ENCODE measurements around the gene NDE1.

Gene NDE1

DNA sequence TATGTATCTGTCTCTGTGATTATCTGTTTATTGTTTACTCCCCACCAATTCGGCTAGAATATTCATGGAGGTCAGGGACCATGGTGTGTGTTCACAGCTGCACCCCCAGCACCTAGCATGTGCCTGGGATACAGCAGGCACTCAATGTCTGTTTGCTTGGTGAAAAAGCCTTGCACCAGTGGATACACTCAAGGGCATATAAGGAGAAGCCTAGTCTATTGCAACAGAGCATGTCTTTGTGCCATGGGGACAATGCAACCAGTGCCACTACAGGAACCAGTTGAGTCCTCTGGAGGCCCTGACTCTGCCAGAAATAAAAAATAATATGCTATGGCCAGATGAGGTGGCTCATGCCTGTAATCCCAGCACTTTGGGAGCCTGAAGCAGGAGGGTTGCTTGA is 93.6 kb downstream of the NDE1 start:
- no peak overlapping the region for H2AFZ ChIP-seq (ENCODE audit: low read depth, low read length, severe bottlenecking)
- H3K9me3 ChIP-seq (ENCODE audit: insufficient read depth, low read length) = no peaks in the 10 kb centered on the region
- no peak overlapping the region for H3K27ac ChIP-seq (ENCODE audit: low read depth, low read length)
- H3K9ac ChIP-seq (ENCODE audit: low read length) = no peak overlapping the region
- H3K36me3 ChIP-seq (ENCODE audit: low read length) = no peaks in the 10 kb centered on the region
- no peaks in the 10 kb centered on the region for H3K79me2 ChIP-seq (ENCODE audit: insufficient read depth, low read length)
- no peaks in the 10 kb centered on the region for H3K27me3 ChIP-seq (ENCODE audit: low read length)
- no peak overlapping the region for H3K4me3 ChIP-seq (ENCODE audit: insufficient read depth, low read length, poor library complexity, severe bottlenecking)
- TF ChIP-seq, protein P1, sequence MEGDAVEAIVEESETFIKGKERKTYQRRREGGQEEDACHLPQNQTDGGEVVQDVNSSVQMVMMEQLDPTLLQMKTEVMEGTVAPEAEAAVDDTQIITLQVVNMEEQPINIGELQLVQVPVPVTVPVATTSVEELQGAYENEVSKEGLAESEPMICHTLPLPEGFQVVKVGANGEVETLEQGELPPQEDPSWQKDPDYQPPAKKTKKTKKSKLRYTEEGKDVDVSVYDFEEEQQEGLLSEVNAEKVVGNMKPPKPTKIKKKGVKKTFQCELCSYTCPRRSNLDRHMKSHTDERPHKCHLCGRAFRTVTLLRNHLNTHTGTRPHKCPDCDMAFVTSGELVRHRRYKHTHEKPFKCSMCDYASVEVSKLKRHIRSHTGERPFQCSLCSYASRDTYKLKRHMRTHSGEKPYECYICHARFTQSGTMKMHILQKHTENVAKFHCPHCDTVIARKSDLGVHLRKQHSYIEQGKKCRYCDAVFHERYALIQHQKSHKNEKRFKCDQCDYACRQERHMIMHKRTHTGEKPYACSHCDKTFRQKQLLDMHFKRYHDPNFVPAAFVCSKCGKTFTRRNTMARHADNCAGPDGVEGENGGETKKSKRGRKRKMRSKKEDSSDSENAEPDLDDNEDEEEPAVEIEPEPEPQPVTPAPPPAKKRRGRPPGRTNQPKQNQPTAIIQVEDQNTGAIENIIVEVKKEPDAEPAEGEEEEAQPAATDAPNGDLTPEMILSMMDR (IDR thresholded peaks at IDR 0.05; ENCODE audit: insufficient read depth, low read length, poor library complexity, severe bottlenecking) = no peak
- no peak for TF ChIP-seq EZH2phosphoT487 (conservative IDR thresholded peaks at IDR 0.05; ENCODE audit: low read length)
- H3K4me2 ChIP-seq (ENCODE audit: low read depth, low read length, poor library complexity, severe bottlenecking) = no peak overlapping the region
- H4K20me1 ChIP-seq (ENCODE audit: low read depth, low read length) = no peaks in the 10 kb centered on the region
- H3K9me2 ChIP-seq (replicated peaks; ENCODE audit: insufficient read depth, low read length) = no peaks in the 10 kb centered on the region
- H3F3A ChIP-seq (ENCODE audit: insufficient read depth) = no peaks in the 10 kb centered on the region

DNA sequence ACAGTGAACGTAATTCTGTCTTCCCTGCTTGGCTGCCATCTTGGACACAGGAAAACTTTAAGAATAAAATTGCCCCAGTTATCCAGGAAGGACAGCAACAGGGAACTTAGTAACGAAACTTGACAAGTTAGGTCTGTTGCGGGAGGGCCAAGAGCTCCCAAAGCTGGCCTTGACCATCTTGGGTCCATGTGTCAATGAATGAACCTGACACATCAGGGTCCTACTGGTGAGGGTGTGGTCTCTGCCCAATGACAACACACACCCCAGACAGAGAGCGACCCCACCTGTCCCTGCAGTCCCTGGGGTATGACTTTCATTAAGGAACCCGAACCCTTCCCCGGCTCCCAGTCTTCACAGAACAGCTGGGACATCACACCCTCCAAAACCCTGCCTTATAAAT is 96.3 kb downstream of the NDE1 start:
- Histone ChIP-seq H3K9me2 (replicated peaks; ENCODE audit: insufficient read depth, low read length) (no peaks in the 10 kb centered on the region), H3K9me3 (ENCODE audit: insufficient read depth, low read length) (no peaks in the 10 kb centered on the region), H2AFZ (ENCODE audit: low read depth, low read length, severe bottlenecking) (no peak overlapping the region), H3K27me3 (ENCODE audit: low read length) (no peaks in the 10 kb centered on the region), H3K36me3 (ENCODE audit: low read length) (no peaks in the 10 kb centered on the region), H3K79me2 (ENCODE audit: insufficient read depth, low read length) (no peaks in the 10 kb centered on the region), H3K4me2 (ENCODE audit: low read depth, low read length, poor library complexity, severe bottlenecking) (no peak overlapping the region), H3K9ac (ENCODE audit: low read length) (no peak overlapping the region), H3K4me3 (ENCODE audit: insufficient read depth, low read length, poor library complexity, severe bottlenecking) (no peak overlapping the region), H3K27ac (ENCODE audit: low read depth, low read length) (no peak overlapping the region), H3F3A (ENCODE audit: insufficient read depth) (no peaks in the 10 kb centered on the region), H4K20me1 (ENCODE audit: low read depth, low read length) (no peaks in the 10 kb centered on the region)
- no peak for TF ChIP-seq EZH2phosphoT487 (conservative IDR thresholded peaks at IDR 0.05; ENCODE audit: low read length)
- TF ChIP-seq, protein P1 (IDR thresholded peaks at IDR 0.05; ENCODE audit: insufficient read depth, low read length, poor library complexity, severe bottlenecking) = no peak

DNA sequence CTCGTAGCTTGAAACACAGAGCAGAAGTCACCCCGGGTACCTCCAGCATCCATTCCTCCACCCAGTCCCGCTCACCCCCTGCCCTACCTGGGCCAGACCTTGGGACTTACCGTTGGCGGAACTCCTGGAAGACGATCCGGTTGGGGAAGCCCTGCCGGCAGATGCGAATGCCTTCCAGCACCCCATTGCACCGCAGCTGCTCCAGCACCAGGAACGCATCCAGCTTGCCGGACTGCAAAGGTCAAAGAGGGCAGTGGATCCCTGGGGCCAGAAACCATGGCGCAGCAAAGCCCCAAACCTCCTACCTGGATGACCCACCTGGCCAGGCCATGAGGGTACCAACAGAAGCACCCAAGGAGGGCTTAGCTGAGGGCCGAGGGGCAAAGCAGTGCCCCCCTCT is 97.9 kb downstream of the NDE1 start:
- no peaks in the 10 kb centered on the region for H3K36me3 ChIP-seq (ENCODE audit: low read length)
- no peaks in the 10 kb centered on the region for H4K20me1 ChIP-seq (ENCODE audit: low read depth, low read length)
- no peak overlapping the region for H3K4me3 ChIP-seq (ENCODE audit: insufficient read depth, low read length, poor library complexity, severe bottlenecking)
- H3K4me2 ChIP-seq (ENCODE audit: low read depth, low read length, poor library complexity, severe bottlenecking) = no peak overlapping the region
- H2AFZ ChIP-seq (ENCODE audit: low read depth, low read length, severe bottlenecking) = no peak overlapping the region
- TF ChIP-seq EZH2phosphoT487 (conservative IDR thresholded peaks at IDR 0.05; ENCODE audit: low read length) = no peak
- TF ChIP-seq, protein P1 (IDR thresholded peaks at IDR 0.05; ENCODE audit: insufficient read depth, low read length, poor library complexity, severe bottlenecking) = no peak
- H3K27me3 ChIP-seq (ENCODE audit: low read length) = no peaks in the 10 kb centered on the region
- H3K9me3 ChIP-seq (ENCODE audit: insufficient read depth, low read length) = no peaks in the 10 kb centered on the region
- no peaks in the 10 kb centered on the region for H3F3A ChIP-seq (ENCODE audit: insufficient read depth)
- H3K9me2 ChIP-seq (replicated peaks; ENCODE audit: insufficient read depth, low read length) = no peaks in the 10 kb centered on the region
- H3K79me2 ChIP-seq (ENCODE audit: insufficient read depth, low read length) = no peaks in the 10 kb centered on the region
- H3K9ac ChIP-seq (ENCODE audit: low read length) = no peak overlapping the region
- H3K27ac ChIP-seq (ENCODE audit: low read depth, low read length) = no peak overlapping the region
